Measurements from ENCODE around the gene DNAH12. TPM values are rescaled to one million over a fixed set of nuclear protein-coding genes. Genes with fewer than 3 reads are reported as not detected.

DNAH12 gene
- total RNA-seq, 3 donors from 2014 or later = 0.15 to 0.33 (median 0.32) TPM

DNA sequence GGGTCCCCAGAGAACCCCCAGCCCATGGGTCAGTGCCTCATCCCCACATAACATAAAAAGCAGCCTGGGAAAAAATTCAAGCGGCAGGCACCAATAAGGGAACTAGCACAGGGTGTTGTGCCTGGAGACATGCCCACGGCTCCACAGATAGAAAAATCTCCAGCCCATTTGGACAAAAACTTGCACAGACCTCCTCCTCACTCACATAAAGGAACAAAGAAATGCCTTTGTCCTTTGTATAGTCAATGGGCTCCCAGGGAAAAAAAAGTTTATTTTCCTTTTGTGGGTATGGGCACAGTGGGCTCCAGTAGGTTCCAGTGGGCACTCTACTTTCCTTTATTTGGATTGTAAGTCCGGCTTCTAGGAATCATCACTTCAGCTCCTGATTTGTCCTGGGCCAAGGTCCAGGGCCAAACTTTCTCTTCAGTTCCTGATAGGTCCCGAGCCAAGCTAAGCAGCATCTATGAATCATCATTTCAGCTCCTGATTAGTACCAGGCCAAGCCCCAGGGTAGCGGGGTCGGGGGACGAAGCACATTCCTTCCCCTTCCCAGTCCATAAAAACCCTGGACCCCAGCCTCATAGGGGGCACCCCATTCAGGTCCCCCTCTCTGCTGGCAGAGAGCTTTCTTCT, 1.6 kb upstream of the DNAH12 start:
- intact Hi-C loops (cut with DNase I; ENCODE audit: low total_unique reads) = no loop called here
- TF ChIP-seq POLR2AphosphoS5 (IDR thresholded peaks at IDR 0.05) = no peak
- no peak for TF ChIP-seq POLR2A (IDR thresholded peaks at IDR 0.05)
- TF ChIP-seq, protein P1, sequence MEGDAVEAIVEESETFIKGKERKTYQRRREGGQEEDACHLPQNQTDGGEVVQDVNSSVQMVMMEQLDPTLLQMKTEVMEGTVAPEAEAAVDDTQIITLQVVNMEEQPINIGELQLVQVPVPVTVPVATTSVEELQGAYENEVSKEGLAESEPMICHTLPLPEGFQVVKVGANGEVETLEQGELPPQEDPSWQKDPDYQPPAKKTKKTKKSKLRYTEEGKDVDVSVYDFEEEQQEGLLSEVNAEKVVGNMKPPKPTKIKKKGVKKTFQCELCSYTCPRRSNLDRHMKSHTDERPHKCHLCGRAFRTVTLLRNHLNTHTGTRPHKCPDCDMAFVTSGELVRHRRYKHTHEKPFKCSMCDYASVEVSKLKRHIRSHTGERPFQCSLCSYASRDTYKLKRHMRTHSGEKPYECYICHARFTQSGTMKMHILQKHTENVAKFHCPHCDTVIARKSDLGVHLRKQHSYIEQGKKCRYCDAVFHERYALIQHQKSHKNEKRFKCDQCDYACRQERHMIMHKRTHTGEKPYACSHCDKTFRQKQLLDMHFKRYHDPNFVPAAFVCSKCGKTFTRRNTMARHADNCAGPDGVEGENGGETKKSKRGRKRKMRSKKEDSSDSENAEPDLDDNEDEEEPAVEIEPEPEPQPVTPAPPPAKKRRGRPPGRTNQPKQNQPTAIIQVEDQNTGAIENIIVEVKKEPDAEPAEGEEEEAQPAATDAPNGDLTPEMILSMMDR (IDR thresholded peaks at IDR 0.05) = no peak
- Histone ChIP-seq H3K4me1 (peaks cover 0 to 4% of the 10 kb centered on the region in 2 donors), H3K9me3 (no peaks in the 10 kb centered on the region), H3K27ac (peak overlapping the region; percentile 49 to 56), H3K27me3 (no peaks in the 10 kb centered on the region), H3K4me3 (no peak overlapping the region), H3K36me3 (no peaks in the 10 kb centered on the region)
- no peak for DNase-seq (ENCODE audit: low spot score in 2 of 2)

DNA sequence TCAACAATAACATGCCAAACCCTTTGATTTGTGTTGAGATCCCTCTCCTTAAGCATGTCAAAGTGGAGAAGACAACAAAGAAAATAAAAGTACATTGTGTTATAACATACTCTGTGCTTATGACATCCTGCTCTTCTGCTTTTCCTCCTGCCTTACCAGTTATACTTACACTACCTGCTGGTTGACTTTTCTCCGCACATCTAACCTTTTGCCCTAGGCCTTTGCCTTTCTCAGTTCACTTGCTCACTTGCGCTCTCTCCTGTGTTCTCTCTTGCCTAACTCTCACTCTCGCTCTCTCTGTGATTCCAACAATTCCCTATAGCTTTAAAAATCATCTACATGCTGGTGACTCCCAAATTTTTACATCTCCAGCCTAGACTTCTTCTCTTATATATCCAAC, 5.7 kb downstream of the DNAH12 start:
- Histone ChIP-seq H3K9me3 (no peaks in the 10 kb centered on the region), H3K4me3 (no peak overlapping the region), H3K4me1 (no peaks in the 10 kb centered on the region), H3K36me3 (no peaks in the 10 kb centered on the region), H3K27me3 (no peaks in the 10 kb centered on the region), H3K27ac (peak overlapping the region; percentile 40 to 69)
- intact Hi-C loops (cut with DNase I; ENCODE audit: low total_unique reads) = no loop called here
- DNase-seq (ENCODE audit: low spot score in 2 of 2) = no peak
- TF ChIP-seq, protein P1 (IDR thresholded peaks at IDR 0.05) = no peak
- TF ChIP-seq POLR2AphosphoS5 (IDR thresholded peaks at IDR 0.05) (peak in 2 of 3 donors; percentile 23 to 42), POLR2A (IDR thresholded peaks at IDR 0.05) (no peak)

DNA sequence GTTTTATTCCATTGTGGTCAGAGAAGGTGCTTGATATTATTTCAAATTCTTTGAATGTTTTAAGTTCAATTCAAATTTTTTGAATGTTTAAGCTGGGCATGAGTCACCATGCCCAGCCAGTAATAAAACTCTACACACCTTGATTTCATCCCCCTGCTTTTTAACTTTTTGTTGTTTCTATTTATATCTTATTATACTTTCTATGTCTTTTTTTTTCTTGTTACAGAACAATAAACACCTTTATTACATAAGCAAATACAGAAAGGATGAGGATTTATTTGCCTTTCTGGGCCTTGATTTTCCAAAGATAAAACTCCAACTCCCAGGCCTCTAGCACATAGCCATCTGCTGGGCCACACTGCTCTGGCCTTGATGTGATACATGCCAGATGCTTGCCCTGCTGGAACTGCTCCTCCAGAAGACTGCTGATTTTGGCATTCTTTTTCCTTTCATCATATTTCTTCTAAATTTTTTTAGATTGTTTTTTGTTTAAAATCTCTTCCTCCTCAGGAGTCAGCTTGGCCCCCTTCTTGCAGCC, 14.0 kb downstream of the DNAH12 start:
- Histone ChIP-seq H3K4me1 (no peaks in the 10 kb centered on the region), H3K27ac (no peak overlapping the region), H3K4me3 (no peak overlapping the region), H3K27me3 (no peaks in the 10 kb centered on the region), H3K9me3 (no peaks in the 10 kb centered on the region), H3K36me3 (no peaks in the 10 kb centered on the region)
- no peak for DNase-seq (ENCODE audit: low spot score in 2 of 2)
- TF ChIP-seq POLR2A (IDR thresholded peaks at IDR 0.05) = no peak
- TF ChIP-seq, protein P1 (IDR thresholded peaks at IDR 0.05) = no peak
- TF ChIP-seq POLR2AphosphoS5 (IDR thresholded peaks at IDR 0.05) = no peak
- intact Hi-C loops (cut with DNase I; ENCODE audit: low total_unique reads) = no loop called here

DNA sequence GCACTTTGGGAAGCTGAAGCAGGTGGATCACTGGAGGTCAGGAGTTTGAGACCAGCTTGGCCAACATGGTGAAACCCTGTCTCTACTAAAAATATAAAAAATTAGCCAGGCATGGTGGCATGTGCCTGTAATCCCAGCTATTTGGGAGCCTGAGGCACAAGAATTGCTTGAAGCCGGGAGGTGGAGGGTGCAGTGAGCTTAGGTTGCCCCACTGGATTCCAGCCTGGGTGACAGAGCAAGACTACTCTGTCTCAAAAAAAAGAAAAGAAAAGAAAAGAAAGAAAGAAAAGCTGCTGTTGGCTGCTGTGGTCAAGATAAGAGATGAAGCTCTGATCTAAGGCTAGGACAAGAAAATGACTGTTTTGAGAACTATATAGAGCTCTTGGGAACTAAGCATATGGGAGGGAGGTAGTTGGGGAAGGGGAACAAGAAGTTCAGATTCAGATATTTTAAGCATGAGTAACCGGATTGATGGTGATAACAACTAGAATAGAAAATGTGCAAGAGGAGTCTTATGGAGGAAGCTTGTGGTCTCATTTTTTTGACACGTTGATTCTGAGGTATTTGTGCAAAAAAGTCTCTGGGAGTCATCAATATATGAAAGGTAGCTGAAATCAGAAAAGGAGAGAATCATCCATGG, 25.7 kb downstream of the DNAH12 start:
- intact Hi-C loops (cut with DNase I; ENCODE audit: low total_unique reads) = no loop called here
- no peaks in the 10 kb centered on the region for H3K4me1 ChIP-seq
- no peak overlapping the region for H3K27ac ChIP-seq
- H3K4me3 ChIP-seq = no peak overlapping the region
- TF ChIP-seq, protein P1 (IDR thresholded peaks at IDR 0.05) = no peak
- TF ChIP-seq POLR2AphosphoS5 (IDR thresholded peaks at IDR 0.05) = no peak
- no peak for TF ChIP-seq POLR2A (IDR thresholded peaks at IDR 0.05)
- no peaks in the 10 kb centered on the region for H3K27me3 ChIP-seq
- DNase-seq (ENCODE audit: low spot score in 2 of 2) = no peak
- H3K36me3 ChIP-seq = no peaks in the 10 kb centered on the region
- no peaks in the 10 kb centered on the region for H3K9me3 ChIP-seq

DNA sequence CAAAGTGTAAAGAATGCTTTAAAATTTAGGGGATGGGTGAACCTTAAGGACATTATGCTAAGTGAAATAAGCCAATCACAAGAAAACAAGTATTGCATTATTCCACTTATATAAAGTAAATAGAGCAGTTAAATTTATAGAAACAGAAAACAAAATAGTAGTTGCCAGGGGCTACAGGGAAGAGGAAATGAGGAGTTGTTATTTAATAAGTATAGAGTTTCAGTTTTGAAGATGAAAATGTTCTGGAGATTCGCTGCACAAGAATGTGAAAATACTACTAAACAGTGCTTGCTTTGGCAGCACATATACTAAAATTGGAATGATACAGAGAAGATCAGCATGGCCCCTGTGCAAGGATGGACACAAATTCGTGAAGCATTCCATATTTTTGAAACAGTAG, 32.0 kb downstream of the DNAH12 start:
- no peaks in the 10 kb centered on the region for H3K4me1 ChIP-seq
- H3K9me3 ChIP-seq = no peaks in the 10 kb centered on the region
- no peak for DNase-seq (ENCODE audit: low spot score in 2 of 2)
- H3K4me3 ChIP-seq = no peak overlapping the region
- TF ChIP-seq POLR2AphosphoS5 (IDR thresholded peaks at IDR 0.05) (no peak), POLR2A (IDR thresholded peaks at IDR 0.05) (no peak)
- TF ChIP-seq, protein P1 (IDR thresholded peaks at IDR 0.05) = no peak
- H3K36me3 ChIP-seq = no peaks in the 10 kb centered on the region
- H3K27ac ChIP-seq = no peak overlapping the region
- intact Hi-C loops (cut with DNase I; ENCODE audit: low total_unique reads) = no loop called here
- no peaks in the 10 kb centered on the region for H3K27me3 ChIP-seq
